ENCODE measurements around the gene PLSCR4.

Gene PLSCR4

GRCh38 chr3:146189519-146190173 is 61.3 kb downstream of the PLSCR4 start:
- DNase-seq, result peak; percentile 77

- DNase-seq, result no peak
Measured at GRCh38 chr3:146187334-146187950, 63.5 kb downstream of the PLSCR4 start.

- DNase-seq, result no peak
Measured at GRCh38 chr3:146184241-146185015, 66.5 kb downstream of the PLSCR4 start.

- no peak for DNase-seq
Measured at GRCh38 chr3:146181216-146181615, 69.7 kb downstream of the PLSCR4 start.

DNA sequence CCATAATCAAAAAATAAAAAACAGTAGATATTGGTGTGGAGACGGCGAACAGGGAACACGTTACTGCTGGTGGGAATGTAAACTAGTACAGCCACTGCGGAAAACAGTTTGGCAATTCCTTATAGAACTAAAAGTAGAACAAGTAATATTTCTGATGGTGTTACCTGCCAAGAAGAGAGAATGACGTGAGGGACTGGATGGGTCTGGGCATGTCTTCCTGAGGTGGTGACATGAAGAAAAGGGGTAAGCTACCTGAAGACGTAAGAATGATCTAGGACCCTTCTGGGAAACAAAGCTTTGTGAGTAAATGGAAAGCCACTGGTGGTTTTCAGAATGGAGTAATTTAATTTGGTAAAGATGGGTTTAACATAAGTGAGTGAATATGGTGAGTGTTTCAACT is 70.5 kb downstream of the PLSCR4 start:
- DNase-seq, result no peak

- no peak for DNase-seq
Measured at GRCh38 chr3:146178006-146178689, 72.8 kb downstream of the PLSCR4 start.

DNA sequence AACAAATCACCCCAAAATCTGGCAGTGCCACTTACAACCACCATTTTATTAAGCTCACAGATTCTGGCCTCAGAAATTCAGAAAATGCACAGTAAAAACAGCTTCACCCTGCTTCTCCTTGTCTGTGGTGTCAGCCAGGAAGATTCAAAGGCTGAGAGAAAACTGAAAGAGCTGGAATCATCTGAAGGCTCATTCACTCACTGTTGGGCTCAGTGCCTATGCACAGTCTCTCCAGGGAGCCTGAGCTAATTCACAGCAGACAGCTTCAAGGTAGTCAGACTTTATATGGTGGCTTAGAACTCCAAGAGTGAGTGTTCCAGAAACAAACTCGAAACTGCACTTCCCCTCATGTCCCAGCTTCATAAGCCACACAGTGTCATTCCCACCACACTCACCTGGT is 73.4 kb downstream of the PLSCR4 start:
- no peak for DNase-seq

- DNase-seq, result no peak
Measured at GRCh38 chr3:146177072-146177471, 73.8 kb downstream of the PLSCR4 start.

DNA sequence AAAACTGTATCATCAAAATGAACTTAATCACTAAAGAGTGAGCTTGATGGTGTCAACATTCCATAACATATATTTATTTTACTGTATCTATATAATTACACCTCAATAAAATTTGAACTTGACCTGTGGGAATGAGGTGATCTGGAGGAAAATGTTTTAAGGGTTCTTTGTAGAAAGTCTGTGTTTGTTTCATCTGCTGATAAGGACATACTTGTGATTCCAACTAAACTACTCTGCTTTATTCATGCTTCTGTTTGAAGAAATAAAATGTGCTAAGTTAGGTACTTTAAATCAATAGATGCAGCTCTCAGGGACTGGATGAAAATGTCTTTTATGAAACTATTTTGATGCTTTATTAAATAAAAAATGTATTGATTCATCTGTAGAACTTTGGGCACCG is 78.3 kb downstream of the PLSCR4 start:
- no peak for DNase-seq

DNA sequence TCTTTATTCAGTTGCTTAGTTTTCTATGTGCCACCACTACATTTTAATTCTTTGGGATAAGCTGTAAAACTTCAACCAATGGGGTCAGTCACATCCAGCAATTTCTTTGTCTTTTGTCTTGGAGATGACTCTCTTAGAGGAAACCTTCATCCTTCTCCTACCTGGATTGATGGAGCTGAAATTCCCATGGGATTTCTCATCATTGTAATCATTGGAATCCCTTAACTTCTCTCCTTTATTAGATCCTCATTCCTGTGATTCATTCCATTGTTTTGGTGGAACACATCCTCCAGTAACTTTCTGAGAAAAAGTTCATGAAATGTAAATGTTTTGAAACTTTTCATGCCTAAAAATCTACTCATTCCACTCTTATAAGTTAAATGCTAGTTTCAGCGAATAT is 80.3 kb downstream of the PLSCR4 start:
- DNase-seq, result no peak

- no peak for DNase-seq
Measured at GRCh38 chr3:146169891-146170290, 81.0 kb downstream of the PLSCR4 start.

GRCh38 chr3:146166826-146167225 is 84.1 kb downstream of the PLSCR4 start:
- no peak for DNase-seq

GRCh38 chr3:146166415-146166821 is 84.5 kb downstream of the PLSCR4 start:
- DNase-seq, result no peak

DNA sequence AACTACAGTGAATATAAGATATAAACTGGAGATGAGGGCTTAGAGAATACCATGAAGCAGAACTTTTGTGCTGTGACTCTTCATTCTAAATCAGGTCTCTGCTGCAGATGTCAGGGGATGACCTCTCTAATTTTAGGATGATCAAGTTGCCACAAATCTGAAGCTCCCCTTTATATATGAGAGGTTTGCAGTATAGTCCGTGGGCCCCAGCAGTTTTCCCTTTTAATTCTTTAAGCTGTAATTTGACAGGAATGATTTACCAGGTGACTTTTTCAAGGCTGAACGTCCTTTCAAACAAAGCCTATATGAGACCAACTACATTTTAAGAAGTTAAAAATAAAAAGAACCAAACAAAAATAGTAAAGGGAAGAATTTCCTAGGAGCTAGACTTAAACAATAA is 85.0 kb downstream of the PLSCR4 start:
- DNase-seq, result no peak

DNA sequence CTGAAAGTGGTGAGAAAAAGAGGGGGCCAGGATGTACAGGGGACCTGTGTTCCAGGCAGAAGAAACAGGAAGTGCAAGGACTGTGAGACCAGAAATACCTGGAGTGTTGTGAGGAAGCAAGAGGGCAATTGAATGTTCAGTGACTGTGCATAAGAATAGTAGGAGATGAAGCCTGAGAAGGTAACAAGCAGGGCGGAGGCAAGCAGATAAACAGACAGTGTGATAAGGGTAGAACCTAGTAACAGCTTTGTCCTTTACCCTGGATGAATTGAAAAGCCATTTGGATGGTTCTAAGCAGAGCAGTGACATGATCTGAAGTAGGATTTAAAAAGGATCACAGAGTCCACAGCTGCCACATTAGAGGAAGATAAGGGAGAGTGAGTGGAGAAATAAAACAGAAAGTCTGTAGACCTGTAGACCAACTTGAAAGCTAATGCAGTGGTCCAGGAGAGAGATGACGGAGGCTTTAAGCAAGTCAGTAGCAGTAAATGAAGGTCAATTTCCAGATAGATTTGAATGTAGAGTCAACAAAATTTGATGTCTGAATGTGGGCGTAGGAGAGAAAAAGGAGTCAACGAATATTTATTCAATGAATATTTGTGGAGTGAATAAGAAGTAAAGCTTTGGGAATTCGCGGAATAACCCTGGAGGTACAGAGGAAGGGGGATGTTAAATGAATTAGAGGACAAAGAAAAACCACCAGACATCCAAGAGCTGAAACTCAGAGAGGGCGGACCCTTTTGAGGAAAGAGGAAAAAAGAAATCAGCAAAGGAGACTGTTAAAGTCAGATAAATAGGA is 85.7 kb downstream of the PLSCR4 start:
- no peak for DNase-seq

DNA sequence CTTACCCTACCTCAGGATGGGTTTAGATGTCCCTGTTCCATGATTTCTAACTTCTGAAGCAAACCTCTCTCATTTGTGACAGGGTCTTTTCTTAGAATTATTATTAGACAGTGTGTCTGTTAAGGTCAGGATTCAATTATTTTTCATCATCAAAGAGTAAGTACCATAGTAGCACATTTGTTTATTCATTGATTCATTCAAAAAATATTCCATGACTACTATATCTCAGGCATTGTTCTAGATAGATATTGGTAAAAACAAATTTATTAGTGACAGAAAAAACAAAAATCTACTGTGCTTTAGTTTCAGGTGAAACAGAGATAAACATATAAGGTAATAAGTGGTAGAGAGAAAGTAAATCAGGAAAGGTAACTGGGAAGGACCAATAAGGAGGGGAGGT is 86.4 kb downstream of the PLSCR4 start:
- DNase-seq, result no peak

- no peak for DNase-seq
Measured at GRCh38 chr3:146164071-146164470, 86.8 kb downstream of the PLSCR4 start.

DNA sequence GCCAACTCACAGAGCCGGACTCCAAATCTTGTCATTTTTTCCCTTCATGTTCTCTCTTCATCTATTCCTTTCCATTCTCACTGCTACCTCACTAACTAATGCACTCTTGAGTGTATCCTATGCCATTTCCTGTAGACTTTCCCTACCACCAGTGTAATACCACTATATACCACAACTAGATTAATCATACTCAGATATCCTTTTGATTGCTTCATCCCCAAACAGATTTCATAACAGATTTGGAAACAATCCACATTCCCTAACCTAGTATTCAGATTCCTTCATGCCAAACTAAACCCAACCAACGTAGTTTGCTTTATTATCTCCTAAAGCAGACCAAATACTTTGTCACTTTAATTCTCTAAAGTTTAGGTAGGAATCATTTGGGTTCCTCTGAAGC is 87.3 kb downstream of the PLSCR4 start:
- no peak for DNase-seq

- no peak for DNase-seq
Measured at GRCh38 chr3:146162561-146162960, 88.3 kb downstream of the PLSCR4 start.

GRCh38 chr3:146161663-146162002 is 89.3 kb downstream of the PLSCR4 start:
- peak; percentile 45 for DNase-seq

GRCh38 chr3:146160964-146161662 is 89.8 kb downstream of the PLSCR4 start, which contains the start of gene PLOD2:
PLOD2 (minus strand) TSS chr3:146161184; CDS start chr3:146160989, 195 bp downstream.
- DNase-seq, result peak; percentile 84
